GM18505 (cell line): Measurements from ENCODE around the gene S100A9.

Source experiments
- ATAC-seq: cut with Tn5 transposase; IDR thresholded peaks from one replicate; pipeline ENCODE4 v1.9.1; 2021; ENCODE audit not compliant: unreplicated experiment
- POLR2A ChIP-seq: IDR thresholded peaks from 4 replicates; pipeline ENCODE4 v1.6.1; 2011; ENCODE audit warnings: borderline replicate concordance; ENCODE audit not compliant: insufficient read depth, insufficient read length; ENCODE audit errors: extremely low read depth

The S100A9 gene

GRCh38 chr1:153349363-153350320 lies 8.0 kb upstream of the S100A9 start:
- TF ChIP-seq POLR2A, result no peak
- ATAC-seq, result no peak

GRCh38 chr1:153350321-153350957 lies 7.2 kb upstream of the S100A9 start:
- ATAC-seq, result no peak
- no peak for TF ChIP-seq POLR2A

GRCh38 chr1:153352523-153352922 lies 5.1 kb upstream of the S100A9 start:
- no peak for ATAC-seq
- TF ChIP-seq POLR2A, result no peak

GRCh38 chr1:153353226-153353947 lies 4.3 kb upstream of the S100A9 start:
- no peak for TF ChIP-seq POLR2A
- ATAC-seq, result no peak

- no peak for ATAC-seq
- no peak for TF ChIP-seq POLR2A
These were observed 3.0 kb upstream of the S100A9 start for GRCh38 chr1:153354515-153355193.

GRCh38 chr1:153355445-153356071 lies 2.1 kb upstream of the S100A9 start:
- ATAC-seq, result no peak
- TF ChIP-seq POLR2A, result no peak

GRCh38 chr1:153356392-153357075 lies 1.1 kb upstream of the S100A9 start:
- no peak for TF ChIP-seq POLR2A

GRCh38 chr1:153357076-153357852 lies 390 bp upstream of the S100A9 start:
- TF ChIP-seq POLR2A, result no peak
- ATAC-seq, result no peak

More at GRCh38 chr1:153356392-153357075, 1.1 kb upstream of the S100A9 start:
- no peak for ATAC-seq

- no peak for TF ChIP-seq POLR2A
- no peak for ATAC-seq
These were observed 979 bp downstream of the S100A9 start for GRCh38 chr1:153358691-153358975.

- no peak for TF ChIP-seq POLR2A
- no peak for ATAC-seq
These were observed 1.6 kb downstream of the S100A9 start for GRCh38 chr1:153359241-153359640.

- no peak for TF ChIP-seq POLR2A
- no peak for ATAC-seq
These were observed 2.5 kb downstream of the S100A9 start for GRCh38 chr1:153360190-153360589.
